ENCODE results near the gene MAJIN.

The MAJIN gene

DNA sequence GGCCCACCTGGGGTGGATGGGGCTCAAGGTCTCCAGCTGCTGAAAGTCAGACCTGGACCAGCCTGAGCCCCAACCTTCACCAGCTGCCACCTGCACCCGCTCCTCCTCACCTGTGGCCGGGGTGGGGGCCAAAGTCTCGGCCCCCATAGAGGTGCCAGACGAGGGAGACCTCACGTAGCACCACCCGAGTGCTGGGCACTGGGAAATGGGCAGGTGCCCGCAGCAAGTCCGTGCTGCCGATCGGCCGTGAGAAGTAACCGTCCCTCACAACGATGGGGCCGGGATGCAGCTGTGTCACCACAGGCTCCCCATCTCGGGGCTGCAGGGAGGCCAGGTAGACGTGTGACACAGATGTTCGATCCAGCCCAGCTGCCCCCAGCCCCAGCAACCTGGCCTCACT is 71.1 kb downstream of the MAJIN start:
- TF ChIP-seq EZH2 (IDR thresholded peaks at IDR 0.05; ENCODE audit: borderline replicate concordance, low read depth, low read length, severe bottlenecking) = no peak
- Histone ChIP-seq H3K9me3 (ENCODE audit: insufficient read depth, low read length, severe bottlenecking) (no peaks in the 10 kb centered on the region), H3K27ac (ENCODE audit: low read length) (no peak overlapping the region), H3K4me1 (ENCODE audit: insufficient read depth, low read length) (no peaks in the 10 kb centered on the region), H4K20me1 (ENCODE audit: insufficient read depth, low read length) (no peaks in the 10 kb centered on the region; the same call in 1 of the 2 replicates), H2AFZ (ENCODE audit: low read depth, low read length) (no peak overlapping the region), H3K27me3 (ENCODE audit: insufficient read depth, low read length, poor library complexity) (no peaks in the 10 kb centered on the region), H3K79me2 (ENCODE audit: insufficient read depth, low read length) (no peaks in the 10 kb centered on the region), H3K4me2 (ENCODE audit: insufficient read depth, low read length) (no peak overlapping the region), H3K4me3 (ENCODE audit: low read depth in 1 of 2, low read length in 2 of 2) (no peak overlapping the region), H3K9ac (ENCODE audit: low read depth, low read length) (no peak overlapping the region), H3K36me3 (ENCODE audit: insufficient read depth, low read length) (peaks cover 70% of the 10 kb centered on the region)
- DNase-seq = no peak
- ATAC-seq (ENCODE audit: insufficient read depth, low read depth) = no peak

DNA sequence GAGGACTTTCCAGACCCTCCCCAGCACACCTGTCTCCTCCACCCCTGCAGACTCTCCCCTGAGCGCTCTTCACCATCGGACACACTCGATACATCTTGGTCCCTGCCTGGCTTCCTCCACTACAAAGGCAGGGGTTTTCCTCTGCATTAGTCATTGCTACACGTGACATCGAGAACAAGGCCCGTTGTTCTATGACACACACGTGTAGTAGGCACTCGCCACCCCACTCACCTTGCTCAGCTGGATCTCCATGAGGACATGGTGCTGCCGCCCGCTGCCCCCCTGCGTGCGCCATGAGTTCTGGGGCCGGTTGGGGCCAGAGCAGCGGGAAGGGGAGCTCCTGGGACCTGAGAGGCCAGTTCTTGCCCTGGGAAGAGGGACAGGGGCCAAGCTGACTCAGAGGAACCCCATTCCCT is 71.6 kb downstream of the MAJIN start:
- ATAC-seq (ENCODE audit: insufficient read depth, low read depth) = no peak
- H3K9ac ChIP-seq (ENCODE audit: low read depth, low read length) = no peak overlapping the region
- no peak overlapping the region for H3K4me2 ChIP-seq (ENCODE audit: insufficient read depth, low read length)
- H3K36me3 ChIP-seq (ENCODE audit: insufficient read depth, low read length) = peaks cover 66% of the 10 kb centered on the region
- H3K79me2 ChIP-seq (ENCODE audit: insufficient read depth, low read length) = no peaks in the 10 kb centered on the region
- H3K4me1 ChIP-seq (ENCODE audit: insufficient read depth, low read length) = no peaks in the 10 kb centered on the region
- H3K9me3 ChIP-seq (ENCODE audit: insufficient read depth, low read length, severe bottlenecking) = no peaks in the 10 kb centered on the region
- no peak overlapping the region for H3K4me3 ChIP-seq (ENCODE audit: low read depth in 1 of 2, low read length in 2 of 2)
- TF ChIP-seq, protein P1, sequence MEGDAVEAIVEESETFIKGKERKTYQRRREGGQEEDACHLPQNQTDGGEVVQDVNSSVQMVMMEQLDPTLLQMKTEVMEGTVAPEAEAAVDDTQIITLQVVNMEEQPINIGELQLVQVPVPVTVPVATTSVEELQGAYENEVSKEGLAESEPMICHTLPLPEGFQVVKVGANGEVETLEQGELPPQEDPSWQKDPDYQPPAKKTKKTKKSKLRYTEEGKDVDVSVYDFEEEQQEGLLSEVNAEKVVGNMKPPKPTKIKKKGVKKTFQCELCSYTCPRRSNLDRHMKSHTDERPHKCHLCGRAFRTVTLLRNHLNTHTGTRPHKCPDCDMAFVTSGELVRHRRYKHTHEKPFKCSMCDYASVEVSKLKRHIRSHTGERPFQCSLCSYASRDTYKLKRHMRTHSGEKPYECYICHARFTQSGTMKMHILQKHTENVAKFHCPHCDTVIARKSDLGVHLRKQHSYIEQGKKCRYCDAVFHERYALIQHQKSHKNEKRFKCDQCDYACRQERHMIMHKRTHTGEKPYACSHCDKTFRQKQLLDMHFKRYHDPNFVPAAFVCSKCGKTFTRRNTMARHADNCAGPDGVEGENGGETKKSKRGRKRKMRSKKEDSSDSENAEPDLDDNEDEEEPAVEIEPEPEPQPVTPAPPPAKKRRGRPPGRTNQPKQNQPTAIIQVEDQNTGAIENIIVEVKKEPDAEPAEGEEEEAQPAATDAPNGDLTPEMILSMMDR (IDR thresholded peaks at IDR 0.05; ENCODE audit: borderline replicate concordance, extremely low read depth, low read length, poor library complexity, severe bottlenecking) = no peak
- TF ChIP-seq EZH2 (IDR thresholded peaks at IDR 0.05; ENCODE audit: borderline replicate concordance, low read depth, low read length, severe bottlenecking) = no peak
- no peak for DNase-seq
- no peak overlapping the region for H3K27ac ChIP-seq (ENCODE audit: low read length)
- no peak overlapping the region for H2AFZ ChIP-seq (ENCODE audit: low read depth, low read length)
- no peaks in the 10 kb centered on the region; the same call in 1 of the 2 replicates for H4K20me1 ChIP-seq (ENCODE audit: insufficient read depth, low read length)
- no peaks in the 10 kb centered on the region for H3K27me3 ChIP-seq (ENCODE audit: insufficient read depth, low read length, poor library complexity)

DNA sequence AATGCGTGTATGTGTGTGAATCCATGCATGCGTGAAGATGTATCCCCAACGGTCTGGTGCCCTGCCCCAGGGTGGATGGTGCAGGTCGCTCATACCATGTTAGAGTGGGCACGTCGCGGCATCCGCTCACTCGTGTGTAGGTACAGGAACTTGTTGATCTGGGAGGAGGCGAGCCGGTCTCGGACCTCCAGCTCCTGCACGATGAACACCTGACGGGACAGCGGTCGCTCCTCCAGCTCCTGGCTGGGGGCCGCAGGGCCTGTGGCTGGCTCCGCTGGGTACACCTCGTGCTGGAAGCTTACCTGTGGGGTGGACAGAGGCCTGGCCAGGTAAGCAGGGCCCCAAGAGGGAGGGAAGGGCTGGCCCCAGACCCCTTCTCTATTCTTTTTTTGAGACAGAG is 73.4 kb downstream of the MAJIN start:
- no peak for DNase-seq
- no peak overlapping the region for H2AFZ ChIP-seq (ENCODE audit: low read depth, low read length)
- H3K79me2 ChIP-seq (ENCODE audit: insufficient read depth, low read length) = no peaks in the 10 kb centered on the region
- TF ChIP-seq, protein P1 (IDR thresholded peaks at IDR 0.05; ENCODE audit: borderline replicate concordance, extremely low read depth, low read length, poor library complexity, severe bottlenecking) = no peak
- TF ChIP-seq EZH2 (IDR thresholded peaks at IDR 0.05; ENCODE audit: borderline replicate concordance, low read depth, low read length, severe bottlenecking) = no peak
- no peak overlapping the region for H3K4me2 ChIP-seq (ENCODE audit: insufficient read depth, low read length)
- H3K36me3 ChIP-seq (ENCODE audit: insufficient read depth, low read length) = peaks cover 65% of the 10 kb centered on the region
- no peaks in the 10 kb centered on the region for H3K9me3 ChIP-seq (ENCODE audit: insufficient read depth, low read length, severe bottlenecking)
- no peak overlapping the region for H3K4me3 ChIP-seq (ENCODE audit: low read depth in 1 of 2, low read length in 2 of 2)
- H3K4me1 ChIP-seq (ENCODE audit: insufficient read depth, low read length) = no peaks in the 10 kb centered on the region
- no peaks in the 10 kb centered on the region for H4K20me1 ChIP-seq (ENCODE audit: insufficient read depth, low read length)
- no peak overlapping the region for H3K27ac ChIP-seq (ENCODE audit: low read length)
- no peak for ATAC-seq (ENCODE audit: insufficient read depth, low read depth)
- H3K27me3 ChIP-seq (ENCODE audit: insufficient read depth, low read length, poor library complexity) = no peaks in the 10 kb centered on the region
- H3K9ac ChIP-seq (ENCODE audit: low read depth, low read length) = no peak overlapping the region

DNA sequence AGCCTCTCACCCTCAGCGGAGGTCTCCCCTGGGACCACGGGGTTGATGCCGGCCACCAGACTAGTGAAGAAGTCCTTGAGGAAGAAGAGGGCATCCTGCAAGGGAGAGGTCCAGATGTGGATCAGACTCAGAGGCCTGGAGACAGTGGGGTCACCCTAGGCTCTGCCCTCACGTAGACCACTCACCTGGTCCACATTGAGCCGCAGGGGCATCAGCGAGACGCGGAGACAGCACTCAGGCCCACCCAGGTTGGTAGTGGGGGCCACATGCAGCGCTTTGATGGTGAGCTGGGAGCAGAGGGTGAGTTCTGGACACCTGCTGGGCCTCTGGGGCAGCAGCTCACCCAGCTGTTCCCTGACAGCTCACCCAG is 73.8 kb downstream of the MAJIN start:
- no peaks in the 10 kb centered on the region for H3K79me2 ChIP-seq (ENCODE audit: insufficient read depth, low read length)
- DNase-seq = no peak
- peaks cover 62% of the 10 kb centered on the region for H3K36me3 ChIP-seq (ENCODE audit: insufficient read depth, low read length)
- H2AFZ ChIP-seq (ENCODE audit: low read depth, low read length) = no peak overlapping the region
- H3K4me3 ChIP-seq (ENCODE audit: low read depth in 1 of 2, low read length in 2 of 2) = no peak overlapping the region
- H3K9me3 ChIP-seq (ENCODE audit: insufficient read depth, low read length, severe bottlenecking) = no peaks in the 10 kb centered on the region
- H3K4me1 ChIP-seq (ENCODE audit: insufficient read depth, low read length) = no peaks in the 10 kb centered on the region
- no peaks in the 10 kb centered on the region for H4K20me1 ChIP-seq (ENCODE audit: insufficient read depth, low read length)
- TF ChIP-seq EZH2 (IDR thresholded peaks at IDR 0.05; ENCODE audit: borderline replicate concordance, low read depth, low read length, severe bottlenecking) = no peak
- TF ChIP-seq, protein P1 (IDR thresholded peaks at IDR 0.05; ENCODE audit: borderline replicate concordance, extremely low read depth, low read length, poor library complexity, severe bottlenecking) = no peak
- ATAC-seq (ENCODE audit: insufficient read depth, low read depth) = no peak
- H3K27me3 ChIP-seq (ENCODE audit: insufficient read depth, low read length, poor library complexity) = no peaks in the 10 kb centered on the region
- no peak overlapping the region for H3K9ac ChIP-seq (ENCODE audit: low read depth, low read length)
- no peak overlapping the region for H3K4me2 ChIP-seq (ENCODE audit: insufficient read depth, low read length)
- H3K27ac ChIP-seq (ENCODE audit: low read length) = no peak overlapping the region

Measured in DND-41 (cell line).